HG03457 (cell line): ENCODE measurements around the gene CEP162.
"Not testable (repeated sequence)": the region's sequence is repeated elsewhere in the genome, so short reads cannot be mapped to it uniquely, and the experiment has no call there.

Source experiments
- ATAC-seq: cut with Tn5 transposase; IDR thresholded peaks from one replicate; pipeline ENCODE4 v1.9.1; 2021; ENCODE audit warnings: moderate number of reproducible peaks; ENCODE audit not compliant: unreplicated experiment

The CEP162 gene

DNA sequence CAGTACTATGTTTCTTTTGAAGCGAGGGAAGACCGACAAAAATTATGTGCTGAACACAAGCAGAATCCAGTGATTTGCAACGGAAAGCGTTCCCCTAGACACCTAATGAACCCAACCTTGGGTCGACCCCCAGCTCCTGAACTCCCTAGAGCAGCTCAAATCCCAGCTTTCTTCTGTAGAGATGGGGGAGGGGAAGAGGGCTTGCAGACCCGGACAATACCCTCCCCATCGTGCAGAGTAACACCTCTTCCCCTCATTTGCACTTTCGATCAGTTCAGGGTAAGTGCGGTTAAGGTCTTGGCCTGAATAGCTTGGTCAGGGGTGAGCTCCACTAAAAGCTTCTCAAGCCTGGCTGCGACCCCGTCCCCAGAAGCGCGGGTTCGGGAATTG, 404 bp downstream of the CEP162 start:
- no peak for ATAC-seq

DNA sequence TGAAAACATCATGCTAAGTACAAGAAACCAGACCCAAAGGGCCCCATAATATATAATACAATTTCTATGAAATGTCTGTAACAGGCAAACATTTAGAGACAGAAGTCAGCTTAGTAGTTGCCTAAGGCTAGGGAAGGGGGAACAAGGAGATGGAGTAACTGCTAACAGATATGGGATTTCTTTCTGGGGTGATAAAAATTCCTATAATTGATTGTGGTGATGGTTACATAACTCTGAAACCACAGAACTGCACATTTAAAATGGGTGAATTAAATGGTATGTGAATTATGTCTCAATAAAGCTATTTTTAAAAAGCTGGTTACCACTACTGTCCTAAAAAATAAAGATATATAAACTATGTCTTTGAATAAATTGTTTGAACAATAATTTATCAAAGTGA, 3.2 kb downstream of the CEP162 start:
- no peak for ATAC-seq

DNA sequence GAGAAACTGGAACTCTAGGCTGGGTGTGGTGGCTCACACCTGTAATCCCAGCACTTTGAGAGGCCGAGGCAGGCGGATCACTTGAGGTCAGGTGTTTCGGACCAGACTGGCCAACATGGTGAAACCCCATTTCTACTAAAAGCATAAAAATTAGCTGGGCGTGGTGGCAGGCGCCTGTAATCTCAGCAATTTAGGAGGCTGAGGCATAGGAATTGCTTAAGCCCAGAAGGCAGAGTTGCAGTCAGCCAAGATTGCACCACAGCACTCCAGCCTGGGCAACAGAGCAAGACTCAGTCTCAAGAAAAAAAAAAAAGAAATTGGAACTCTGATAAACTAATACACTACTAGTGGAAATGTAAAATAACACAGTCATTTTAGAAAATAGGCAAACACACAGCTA, 3.8 kb downstream of the CEP162 start:
- not testable (repeated sequence) for ATAC-seq

DNA sequence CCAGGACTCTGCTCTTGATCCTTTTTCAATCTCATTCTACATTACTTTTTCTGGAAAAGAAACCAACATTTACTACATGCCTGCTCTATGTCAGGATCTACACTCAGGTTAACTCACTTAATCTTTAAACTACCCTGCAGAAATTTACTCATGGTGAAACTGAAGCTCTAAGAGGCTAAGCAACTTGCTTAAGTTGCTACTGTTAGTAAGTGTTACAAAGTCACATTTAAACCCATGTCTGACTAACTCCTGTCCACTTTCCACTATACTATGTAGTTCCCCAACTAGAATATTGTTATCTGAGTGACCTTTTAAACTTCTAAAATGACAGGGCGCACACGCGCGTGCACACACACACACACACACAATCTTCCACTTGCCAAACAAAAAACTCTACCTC, 5.0 kb downstream of the CEP162 start:
- no peak for ATAC-seq

DNA sequence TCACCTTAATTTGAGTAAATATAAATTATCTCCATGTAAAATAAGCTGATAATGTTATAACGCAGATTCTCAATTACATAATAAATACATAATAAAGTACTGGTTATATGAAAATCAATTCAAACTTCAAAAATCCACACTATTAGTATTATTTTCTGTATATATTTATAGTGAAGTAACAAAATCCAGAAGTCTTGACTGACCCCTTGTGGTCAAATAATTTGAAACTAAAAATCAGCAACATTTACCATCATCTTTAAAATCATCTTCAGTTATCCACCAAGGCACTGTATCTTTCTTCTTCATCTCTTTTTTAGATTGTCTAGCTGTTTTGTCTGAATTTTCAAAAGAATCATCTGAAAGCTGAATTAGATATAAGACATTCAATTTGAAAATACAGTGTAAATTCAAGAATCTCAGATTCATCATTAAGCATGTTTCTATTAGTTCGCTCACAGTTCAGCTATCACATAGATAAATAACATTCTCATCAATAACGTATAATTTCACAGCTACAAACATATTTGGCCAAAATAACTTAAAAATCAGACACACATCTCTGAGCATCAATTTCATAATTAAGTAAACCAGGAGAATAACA, 6.5 kb downstream of the CEP162 start:
- ATAC-seq: no peak

DNA sequence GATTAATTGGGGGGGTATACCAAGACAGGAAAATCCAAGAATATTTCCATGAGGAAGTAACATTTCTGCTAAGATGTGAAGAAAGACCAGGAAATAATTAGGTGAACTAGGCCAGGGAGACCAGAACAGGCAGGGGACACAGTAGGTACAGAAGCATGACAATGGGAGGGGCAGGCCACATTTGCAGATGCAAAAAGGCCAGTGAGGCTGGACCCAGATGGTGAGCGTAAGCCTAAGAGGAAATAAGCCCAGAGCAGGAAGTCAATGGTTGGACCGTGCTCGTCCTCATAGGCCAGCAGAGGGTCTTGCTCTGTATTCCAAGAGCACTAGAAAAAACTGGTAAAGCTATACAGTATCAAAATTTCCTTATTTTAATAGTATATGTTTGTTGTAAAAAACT, 9.4 kb downstream of the CEP162 start:
- no peak for ATAC-seq

DNA sequence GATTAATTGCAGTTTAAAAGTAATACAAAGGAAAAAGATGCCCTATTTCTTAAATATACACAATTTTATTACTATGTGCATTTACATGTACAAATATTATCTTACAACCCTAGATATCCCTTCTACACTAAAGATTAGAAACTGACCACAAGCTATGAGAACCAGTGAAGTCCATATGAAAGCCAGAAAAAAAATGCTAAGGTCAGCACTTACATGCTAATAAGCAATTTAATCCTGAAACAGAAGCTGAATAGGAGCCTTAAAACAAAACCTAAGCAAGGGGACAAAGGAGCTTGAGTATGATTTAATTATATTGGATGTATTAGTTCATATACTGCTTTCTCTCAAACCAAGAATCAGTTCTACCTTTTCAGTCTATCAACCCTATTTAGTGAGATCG, 14.2 kb downstream of the CEP162 start:
- ATAC-seq: no peak

DNA sequence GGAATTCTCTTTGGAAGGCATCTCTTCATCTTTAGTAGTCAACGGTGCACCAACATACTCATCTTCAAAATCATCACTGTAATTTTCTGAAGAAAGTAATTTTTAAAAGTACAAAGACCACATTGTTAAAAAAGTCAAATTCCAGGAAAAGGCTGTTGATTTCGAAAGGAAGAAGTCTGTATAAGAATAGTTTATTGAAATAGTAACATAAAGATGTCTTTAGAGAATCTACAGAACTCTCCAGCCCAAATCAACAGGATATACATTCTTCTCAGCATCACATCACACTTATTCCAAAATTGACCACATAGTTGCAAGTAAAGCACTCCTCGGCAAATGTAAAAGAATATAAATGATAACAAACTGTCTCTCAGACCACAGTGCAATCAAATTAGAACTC, 23.4 kb downstream of the CEP162 start:
- ATAC-seq: no peak

DNA sequence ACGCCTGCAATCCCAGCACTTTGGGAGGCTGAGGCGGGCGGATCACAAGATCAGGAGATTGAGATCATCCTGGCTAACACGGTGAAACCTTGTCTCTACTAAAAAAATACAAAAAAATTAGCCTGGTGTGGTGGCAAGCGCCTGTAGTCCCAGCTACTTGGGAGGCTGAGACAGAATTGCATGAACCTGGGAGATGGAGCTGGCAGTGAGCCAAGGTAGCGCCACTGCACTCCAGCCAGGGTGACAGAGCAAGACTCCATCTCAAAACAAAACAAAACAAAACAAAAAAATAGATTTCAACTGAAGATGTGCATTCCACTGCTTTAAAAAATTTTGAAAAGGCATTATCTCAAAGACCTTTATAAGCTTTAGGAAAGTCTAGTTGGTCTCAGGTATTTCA, 27.5 kb downstream of the CEP162 start:
- ATAC-seq: not testable (repeated sequence)

DNA sequence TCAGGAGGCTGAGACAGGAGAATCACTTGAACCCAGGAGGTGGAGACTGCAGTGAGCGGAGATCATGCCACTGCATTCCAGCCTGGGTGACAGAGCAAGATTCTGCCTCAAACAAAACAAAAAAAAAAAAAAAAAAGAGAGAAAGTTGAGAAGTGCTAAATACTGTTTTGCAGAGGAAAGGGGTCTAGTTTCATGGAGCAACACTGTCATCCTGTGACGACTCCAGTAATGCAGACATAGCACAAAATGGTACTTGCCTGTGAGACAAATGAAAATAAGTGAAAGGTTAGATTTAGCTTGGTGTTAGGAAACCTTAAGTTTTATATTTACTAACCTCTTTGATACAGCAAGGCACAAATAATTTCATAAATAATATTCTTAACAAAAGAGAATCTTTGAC, 29.7 kb downstream of the CEP162 start:
- no peak for ATAC-seq

DNA sequence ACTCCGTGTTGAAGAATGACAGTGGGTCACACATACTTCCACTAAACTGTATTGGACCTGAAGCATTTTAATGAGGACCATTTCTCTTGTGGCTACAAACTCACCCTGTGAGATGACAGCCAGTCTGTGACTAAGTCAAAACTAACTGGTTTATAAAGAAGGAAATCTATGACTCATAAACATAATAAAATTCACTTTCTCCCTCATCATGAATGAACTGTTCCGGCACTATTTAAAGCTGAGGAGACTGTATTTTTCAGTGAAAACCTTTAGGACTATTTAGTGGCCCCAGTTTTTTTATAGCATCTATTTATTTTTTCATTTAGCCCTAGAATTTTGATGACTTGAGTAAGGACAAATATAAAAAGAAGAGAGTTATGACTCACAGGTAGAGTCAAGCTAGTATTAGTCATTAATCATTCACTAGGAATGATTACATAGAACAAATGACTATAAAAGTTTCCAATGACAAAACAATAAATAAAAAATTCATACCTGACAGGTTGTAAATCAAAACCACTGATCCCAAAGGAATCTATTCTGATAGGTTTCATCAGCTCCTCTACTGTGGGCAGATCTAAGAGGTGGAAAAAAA, 34.2 kb downstream of the CEP162 start:
- ATAC-seq: no peak

DNA sequence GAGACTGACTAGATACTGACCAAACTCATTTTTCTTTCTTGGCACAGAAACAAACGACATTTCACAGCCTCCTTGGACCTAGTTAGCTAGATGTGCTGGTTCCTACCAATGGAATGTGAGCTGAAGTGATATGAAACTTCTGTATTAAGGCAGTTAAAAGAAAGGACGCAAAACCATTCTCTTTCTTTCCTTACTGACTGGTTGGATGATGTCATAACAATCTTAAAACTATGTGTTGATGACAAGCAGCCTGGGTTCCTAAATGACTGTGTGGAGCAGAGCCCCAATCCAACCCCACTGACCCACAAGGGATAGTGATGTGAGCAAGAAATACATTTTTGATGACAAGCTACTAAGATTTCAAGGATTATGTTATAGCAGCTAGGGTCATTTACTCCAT, 35.6 kb downstream of the CEP162 start:
- ATAC-seq: no peak

DNA sequence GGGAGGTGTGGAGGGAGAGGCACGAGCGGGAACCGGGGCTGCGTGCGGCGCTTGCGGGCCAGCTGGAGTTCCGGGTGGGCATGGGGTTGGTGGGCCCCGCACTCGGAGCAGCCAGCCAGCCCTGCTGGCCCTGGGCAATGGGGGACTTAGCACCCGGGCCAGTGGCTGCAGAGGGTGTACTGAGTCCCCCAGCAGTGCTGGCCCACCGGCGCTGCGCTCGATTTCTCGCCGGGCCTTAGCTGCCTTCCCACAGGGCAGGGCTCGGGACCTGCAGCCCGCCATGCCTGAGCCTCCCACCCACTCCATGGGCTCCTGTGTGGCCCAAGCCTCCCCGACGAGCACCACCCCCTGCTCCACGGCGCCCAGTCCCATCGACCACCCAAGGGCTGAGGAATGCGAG, 38.1 kb downstream of the CEP162 start:
- ATAC-seq: not testable (repeated sequence)

DNA sequence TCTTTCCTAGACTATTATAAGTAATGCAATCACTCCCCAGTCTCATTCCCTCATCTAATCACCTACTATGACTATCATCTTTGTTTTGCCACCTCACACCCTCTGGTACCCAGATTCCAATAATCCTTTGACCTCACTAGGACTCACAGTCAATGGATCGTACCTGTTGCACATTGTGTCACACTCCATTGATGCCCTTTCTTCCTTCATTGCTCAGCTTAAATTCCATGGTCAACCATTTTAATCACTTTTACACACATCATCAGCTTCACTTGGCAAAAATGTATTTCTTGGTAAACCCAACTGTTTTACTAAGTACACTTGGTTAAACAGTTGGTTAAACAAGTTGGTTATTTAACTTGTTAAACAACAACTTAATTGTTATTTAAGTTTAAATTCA, 44.0 kb downstream of the CEP162 start:
- no peak for ATAC-seq

DNA sequence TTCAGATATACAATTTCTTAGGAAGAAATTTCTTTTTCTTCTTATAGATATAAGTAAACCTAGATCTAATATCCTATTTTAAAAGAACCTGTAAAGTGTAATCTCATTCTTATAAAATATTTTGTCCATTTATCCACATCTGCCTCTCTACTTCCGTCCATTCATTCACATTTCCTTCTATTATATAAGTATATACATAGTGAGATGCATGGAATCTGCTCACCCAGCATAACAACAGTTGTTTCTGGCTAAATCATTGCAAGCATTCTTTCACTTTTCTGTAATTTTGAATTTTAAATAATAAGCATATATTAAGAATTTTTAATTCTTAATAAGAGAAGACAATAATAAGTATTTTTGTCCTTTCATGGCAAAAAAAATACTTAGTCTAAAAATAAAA, 45.4 kb downstream of the CEP162 start:
- ATAC-seq: no peak

DNA sequence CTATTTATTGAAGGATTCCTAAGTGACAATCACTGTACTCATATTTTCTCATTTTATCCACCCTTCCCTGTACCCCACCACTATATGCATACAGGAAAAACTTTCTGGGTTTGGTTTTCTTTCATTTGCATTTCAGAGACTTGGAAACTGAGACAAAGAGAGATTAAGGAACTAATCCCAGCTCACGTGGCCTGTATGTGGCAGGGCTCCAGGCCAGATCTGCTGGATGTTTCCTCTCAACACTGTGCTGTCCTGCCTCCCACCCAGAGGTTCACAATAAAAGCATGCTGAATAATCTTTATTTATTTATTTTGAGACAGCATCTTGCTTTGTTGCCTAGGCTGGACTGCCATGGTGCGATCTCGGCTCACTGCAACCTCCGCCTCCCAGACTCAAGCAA, 50.2 kb downstream of the CEP162 start:
- no peak for ATAC-seq

DNA sequence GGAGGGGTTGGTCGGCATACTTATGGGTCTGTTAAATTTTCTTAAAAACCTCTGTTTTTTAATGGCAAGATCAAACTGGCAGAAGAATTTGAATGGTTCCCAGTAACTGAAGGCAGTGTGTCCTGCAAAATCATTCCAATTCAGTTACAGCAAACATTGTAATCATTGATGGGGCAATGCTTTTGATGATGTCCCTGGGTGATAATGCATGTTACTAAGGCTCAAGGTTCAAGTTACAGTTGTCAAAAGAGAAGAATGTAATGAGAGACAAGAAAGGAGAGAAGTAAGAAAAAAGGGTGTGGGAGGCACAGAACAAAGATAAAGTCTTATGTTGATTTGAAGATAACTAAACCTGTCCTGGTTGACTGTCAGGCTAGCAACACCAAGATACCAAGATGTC, 54.9 kb downstream of the CEP162 start:
- ATAC-seq: no peak

DNA sequence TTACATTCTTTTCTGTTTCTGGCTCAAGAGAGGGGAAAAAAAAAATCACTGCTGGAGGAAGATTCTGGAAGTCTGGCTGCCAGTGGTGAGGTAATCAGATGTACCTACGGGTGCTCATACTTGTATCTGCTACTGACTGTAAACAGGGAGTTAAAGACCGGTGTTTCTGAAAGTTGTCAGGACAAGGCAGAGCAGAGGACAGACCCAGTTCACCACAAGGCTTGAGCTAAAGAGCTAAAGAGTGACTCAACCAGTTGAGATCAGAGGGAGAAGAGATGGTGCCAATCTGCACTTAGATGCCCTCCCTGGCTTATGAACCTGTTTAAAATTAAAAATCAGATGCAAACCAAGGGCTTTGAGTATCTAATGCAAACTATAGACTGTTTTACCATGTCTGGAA, 55.4 kb downstream of the CEP162 start:
- ATAC-seq: no peak

DNA sequence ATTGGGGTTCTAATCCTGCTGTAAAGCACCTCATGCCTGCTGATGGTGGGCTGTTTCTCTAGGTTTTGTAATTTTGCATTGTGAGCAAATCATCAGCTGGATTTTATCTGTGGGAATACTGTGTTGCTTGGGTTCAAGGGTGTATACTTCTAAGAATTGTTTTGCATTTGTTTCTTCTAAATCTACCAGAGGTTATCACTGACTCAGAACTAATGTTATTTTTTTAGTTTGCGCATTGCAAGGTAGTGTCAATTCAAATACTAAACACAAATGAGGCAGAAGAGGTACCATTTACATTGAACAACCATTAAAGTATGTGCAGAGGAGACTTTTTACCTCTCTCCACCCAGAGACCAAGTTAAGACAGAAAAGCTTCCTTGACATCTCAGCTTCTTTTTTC, 60.0 kb downstream of the CEP162 start:
- no peak for ATAC-seq

DNA sequence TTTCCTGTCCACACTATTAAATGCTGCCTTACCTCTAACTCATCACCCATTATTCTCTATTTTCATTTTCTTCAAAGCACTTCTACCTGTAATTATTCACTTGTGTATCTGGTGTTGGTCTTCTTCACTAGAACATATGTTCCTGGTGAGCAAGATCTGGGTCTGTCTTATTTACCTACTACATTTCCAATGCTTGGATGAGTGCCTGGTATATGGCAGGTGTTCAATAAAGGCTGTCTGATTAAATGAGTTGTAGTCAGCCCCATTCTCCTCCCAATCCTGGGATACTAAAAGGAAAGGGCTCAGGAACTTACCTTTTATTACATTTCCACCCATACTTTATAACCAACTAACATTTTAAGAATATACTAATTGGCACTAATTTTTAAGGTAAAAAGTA, 61.0 kb downstream of the CEP162 start:
- ATAC-seq: no peak

DNA sequence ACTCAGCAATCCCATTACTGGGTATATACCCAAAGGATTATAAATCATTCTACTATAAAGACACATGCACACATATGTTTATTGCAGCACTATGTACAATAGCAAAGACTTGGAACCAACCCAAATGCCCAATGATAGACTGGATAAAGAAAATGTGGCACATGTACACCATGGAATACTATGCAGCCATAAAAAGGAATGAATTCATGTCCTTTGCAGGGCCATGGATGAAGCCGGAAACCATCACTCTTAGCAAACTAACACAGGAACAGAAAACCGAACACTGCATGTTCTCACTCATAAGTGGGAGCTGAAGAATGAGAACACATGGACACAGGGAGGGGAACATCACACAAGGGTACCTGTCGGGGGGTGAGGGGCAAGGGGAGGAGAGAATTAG, 63.1 kb downstream of the CEP162 start:
- not testable (repeated sequence) for ATAC-seq

DNA sequence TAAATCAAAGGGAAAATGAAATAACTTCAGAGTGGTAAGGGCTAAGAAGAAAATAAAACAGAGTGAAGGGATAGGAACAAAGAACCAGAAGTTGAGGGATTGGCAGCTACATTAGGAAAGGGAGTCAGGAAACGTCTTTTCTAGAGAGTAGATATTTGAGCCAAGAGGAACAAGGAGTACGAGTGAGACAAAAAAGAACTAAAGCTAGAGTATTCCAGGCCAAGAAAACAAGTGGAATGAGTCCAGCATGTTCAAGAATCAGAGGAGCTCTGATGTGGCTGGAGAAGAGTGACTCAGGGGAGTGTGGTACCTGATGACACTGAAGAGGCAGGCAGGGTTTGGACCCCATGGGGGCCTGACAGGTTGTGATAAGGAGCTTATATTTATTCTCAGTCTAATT, 66.3 kb downstream of the CEP162 start:
- no peak for ATAC-seq

DNA sequence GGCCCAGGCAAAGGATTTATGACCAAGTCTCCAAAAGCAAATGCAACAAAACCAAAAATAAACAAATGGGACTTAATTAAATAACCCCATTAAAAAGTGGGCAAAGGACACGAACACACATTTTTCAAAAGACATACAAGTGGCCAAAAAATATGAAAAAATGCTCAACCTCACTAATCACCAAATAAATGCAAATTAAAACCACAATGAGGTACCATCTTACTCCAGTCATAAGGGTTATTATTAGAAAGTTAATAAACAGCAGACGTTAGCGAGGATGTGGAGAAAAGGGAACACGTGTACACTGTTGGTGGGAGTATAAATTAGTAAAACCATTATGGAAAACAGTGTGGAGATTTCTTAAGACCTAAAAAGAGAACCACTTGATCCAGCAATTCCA, 71.1 kb downstream of the CEP162 start:
- ATAC-seq: no peak
